GM18861 (cell line): ENCODE results near the gene ALCAM.
"Not testable (repeated sequence)": the region's sequence is repeated elsewhere in the genome, so short reads cannot be mapped to it uniquely, and the experiment has no call there.

Experiments
- ATAC-seq: cut with Tn5 transposase; IDR thresholded peaks from one replicate; pipeline ENCODE4 v1.9.1; 2021; ENCODE audit not compliant: unreplicated experiment

Gene ALCAM

GRCh38 chr3:105571005-105571404 is 204.3 kb downstream of the ALCAM start:
- no peak for ATAC-seq

DNA sequence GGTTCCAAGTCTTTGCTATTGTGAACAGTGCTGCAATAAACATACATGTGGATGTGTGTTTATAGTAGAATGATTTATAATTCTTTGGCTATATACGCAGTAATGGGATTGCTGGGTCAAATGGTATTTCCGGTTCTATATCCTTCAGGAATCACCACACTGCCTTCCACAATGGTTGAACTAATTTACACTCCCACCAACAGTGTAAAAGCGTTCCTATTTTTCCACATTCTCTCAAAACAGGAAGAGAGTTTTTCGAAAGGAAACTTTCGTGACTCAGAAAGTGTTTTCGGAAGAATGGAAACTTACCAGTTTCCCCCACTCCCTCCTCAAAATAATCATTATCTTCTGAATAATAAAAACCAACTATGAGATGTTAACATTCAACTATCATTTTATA is 205.8 kb downstream of the ALCAM start:
- no peak for ATAC-seq

DNA sequence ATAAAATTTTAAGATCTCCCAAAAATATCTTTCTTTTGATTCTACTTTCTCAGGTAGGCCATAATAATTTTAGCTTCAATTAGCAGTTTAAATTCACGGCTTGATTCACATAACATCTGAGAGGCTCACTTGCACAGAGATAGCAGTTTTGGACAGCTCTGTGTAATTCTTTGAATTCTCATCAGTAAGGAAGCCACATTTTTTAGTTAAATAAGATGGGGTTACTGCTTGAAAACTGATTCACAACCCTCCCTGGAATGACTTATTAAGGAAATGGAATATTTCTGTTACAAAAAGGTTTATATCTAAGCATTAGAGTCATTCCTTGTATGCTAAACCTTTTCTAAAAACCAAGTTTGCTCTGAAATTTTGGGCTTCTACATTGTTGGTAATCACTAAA is 212.7 kb downstream of the ALCAM start:
- no peak for ATAC-seq

- ATAC-seq: no peak
Measured at GRCh38 chr3:105580296-105580965, 213.7 kb downstream of the ALCAM start.

- no peak for ATAC-seq
Measured at GRCh38 chr3:105582015-105582414, 215.3 kb downstream of the ALCAM start.

DNA sequence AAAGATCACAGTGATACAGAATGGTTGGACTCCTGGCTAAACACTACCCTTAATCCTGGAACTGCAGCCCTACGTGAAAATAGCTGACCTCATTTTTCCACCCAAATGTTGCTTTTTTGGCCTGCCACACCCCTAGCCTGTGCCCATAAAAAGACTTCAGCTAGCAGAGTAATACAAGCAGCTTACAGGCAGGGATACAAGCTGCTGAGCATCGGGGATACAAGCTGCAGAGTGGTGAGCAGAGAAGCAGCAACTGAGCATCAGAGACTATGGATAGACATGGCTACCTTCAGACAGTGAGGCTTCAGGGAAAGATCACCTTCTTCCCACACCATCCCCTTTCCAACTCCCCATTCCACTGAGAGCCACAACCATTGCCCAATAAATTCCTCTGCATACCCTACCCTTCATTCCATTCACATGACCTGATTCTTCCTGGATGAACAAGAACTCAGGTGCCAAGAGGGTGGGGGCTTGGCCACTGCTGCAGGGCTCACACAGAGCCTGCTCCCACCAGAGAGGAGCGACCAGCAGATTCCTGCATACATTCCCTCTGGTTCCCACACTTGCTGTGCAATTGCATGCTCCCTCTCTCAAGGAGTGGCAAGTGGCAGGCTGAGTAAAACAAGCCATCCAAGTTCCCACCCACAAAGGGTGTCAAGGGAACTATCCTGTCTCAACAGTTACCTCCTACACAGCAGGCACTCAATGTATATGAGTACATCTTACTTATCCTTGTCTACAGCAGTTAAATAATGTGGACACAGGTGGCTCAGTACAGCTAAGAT is 217.5 kb downstream of the ALCAM start:
- ATAC-seq: no peak

DNA sequence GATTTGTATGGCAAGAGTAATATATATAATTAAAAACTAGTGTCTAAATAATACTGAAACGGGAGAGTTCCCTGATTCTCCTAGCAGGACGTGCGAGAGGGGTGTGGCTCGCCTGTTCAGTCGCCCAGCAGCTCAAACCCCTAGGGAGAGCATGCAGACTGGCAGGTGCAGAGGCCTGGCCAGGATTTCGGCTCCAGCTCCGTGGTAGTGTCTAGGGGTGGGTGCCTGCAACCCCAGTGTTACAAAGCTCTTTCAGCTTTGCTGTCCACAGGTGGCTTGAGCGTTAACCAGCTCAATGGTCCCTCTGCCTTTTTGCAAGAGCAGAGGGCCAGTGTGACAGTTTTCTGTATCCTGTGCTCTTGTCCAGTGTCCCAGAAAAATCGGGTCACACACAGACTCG is 226.6 kb downstream of the ALCAM start:
- ATAC-seq: no peak

- ATAC-seq: no peak
Measured at GRCh38 chr3:105594219-105594618, 227.5 kb downstream of the ALCAM start.

DNA sequence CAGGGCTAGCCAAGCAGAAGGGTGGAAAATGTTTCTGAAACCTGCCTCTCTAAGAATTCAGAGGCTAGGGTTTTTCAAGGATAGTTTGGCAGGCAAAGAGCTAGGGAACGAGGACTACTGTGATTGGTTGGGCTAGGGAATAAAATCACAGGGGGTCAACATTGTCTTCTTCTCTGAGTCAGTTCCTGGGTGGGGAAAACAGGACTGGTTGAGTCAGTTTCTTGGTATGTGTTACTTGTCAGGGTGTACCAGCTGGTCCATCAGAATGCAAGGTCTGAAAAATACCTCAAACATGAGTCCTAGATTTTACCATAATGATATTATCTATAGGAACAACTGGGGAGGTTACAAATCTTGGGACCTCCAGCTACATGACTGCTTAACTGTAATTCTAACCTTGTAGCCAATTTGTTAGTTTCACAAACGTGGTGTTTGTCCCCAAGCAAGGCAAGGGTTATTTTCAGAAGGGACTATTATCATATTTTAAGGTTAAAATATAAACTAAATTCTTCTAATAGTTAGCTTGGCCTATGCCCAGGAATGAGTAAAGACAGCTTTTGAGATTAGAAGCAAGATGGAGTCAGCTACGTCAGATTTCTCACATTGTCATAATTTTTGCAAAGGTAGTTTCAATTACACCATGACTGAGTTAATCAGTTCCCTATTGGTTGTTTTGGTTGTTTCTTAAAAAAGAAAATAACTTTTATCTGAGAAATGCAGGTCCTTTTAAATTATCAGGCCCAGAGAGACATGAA is 231.5 kb downstream of the ALCAM start:
- no peak for ATAC-seq

GRCh38 chr3:105599350-105599749 is 232.6 kb downstream of the ALCAM start:
- ATAC-seq: no peak

DNA sequence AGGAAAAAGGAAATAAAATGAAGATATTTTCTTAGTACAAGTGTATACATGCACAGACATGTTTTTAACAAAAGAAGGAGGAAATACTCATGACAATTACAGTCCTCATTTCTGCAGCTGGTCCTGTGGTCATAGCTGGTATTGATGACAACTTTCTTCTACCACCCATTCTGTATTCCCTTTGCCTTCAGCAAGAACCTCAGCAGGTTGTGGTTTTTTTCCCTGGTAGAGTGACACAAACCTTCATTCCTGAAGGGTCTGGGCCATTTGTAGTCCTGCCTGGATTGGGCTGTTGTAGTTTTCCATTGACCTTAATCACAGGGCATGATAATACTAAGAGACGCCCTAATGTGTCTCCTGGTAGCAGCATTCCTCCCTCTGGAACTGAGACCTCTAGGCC is 235.0 kb downstream of the ALCAM start:
- not testable (repeated sequence) for ATAC-seq

- not testable (repeated sequence) for ATAC-seq
Measured at GRCh38 chr3:105602286-105602685, 235.6 kb downstream of the ALCAM start.

GRCh38 chr3:105603516-105603915 is 236.8 kb downstream of the ALCAM start:
- ATAC-seq: not testable (repeated sequence)

DNA sequence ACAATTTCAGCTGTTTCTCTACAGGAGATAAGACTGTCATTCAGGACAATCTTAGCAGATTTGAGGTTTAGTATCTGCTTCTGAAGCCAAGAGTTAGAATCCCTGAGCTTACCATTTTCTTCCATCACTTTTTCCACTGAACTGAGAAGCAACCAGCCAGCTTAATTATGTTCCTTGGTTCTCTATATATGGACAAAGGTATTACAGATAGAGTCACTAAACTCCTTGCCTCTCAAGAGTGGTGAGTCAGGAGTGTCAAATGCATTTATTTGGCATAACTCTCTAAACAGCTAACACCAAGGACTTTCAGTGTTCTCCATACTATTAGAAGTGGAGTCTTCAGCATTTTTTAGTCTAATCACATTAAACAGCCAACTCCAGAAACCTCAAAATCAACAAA is 239.3 kb downstream of the ALCAM start:
- ATAC-seq: no peak

DNA sequence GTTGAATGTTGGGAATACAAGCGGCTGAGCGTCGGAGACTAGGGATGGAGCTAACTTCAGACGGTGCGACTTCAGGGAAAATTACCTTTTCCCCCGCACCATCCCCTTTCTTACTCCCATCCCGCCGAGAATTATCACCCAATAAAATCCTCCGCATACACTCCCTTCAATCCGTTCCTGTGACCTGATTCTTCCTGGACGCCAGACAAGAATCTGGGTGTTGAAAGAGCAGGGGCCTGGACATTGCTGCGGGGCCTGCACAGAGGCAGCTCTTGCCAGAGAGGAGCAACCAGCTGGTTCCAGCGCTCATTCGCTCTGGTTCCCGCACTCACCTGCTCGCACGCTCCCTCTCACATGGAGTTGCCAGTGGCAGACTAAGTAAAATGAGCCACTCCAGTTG is 241.9 kb downstream of the ALCAM start:
- ATAC-seq: no peak

DNA sequence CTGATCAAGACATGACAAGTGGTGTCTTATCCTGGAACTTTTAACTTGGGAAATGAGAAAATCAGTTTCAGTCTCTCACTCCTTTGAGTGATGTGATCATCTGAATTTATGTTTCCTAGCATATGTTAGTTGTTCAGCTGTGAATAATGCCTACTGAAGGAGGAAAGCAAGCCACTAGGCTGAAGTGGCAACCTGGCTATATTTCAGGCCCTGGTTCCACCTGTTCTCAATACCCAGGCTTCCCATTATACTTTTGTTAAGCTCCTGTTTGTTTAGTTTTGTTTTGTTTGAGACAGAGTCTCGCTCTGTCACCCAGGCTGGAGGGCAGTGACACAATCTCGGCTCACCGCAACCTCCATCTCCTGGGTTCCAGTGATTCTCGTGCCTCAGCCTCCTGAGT is 243.8 kb downstream of the ALCAM start:
- no peak for ATAC-seq

DNA sequence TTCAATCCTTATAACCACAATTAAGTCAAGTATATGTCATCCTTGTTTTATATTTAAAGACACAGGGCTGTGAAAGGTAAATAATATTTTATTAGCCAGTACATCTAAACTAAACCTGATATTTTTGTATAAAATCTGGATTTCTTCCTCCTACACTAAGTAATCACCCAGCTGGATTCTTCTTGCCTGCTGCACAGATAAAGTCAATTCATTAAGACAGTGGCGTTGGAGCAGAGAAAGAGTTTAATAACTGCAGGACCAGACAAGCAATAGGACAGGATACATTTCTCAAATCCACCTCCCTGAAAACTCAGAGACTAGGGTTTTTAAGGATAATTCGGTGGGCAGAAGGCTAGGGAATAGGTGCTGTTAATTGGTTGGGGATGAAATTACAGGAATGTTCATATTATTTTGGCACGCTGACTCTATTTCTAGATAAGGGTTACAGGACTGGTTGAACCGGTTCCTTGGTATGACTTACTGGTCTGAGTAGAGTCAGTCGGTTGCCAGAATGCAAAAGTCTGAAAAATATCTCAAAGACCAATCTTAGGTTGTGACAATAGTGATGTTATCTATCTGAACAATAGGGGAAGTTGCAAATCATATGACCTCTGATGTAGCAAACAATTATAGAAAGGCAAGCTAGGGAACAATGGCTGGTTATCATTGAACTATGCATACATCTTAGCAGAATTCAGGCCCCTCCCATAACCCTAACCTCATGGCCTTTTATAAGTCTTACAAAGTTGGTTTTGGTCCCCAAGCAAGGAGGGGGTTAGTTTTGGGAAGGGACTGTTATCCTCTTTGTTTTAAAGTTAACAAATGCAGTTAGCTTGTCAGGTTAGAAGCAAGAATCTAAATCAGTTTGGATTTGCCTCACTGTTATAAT is 244.8 kb downstream of the ALCAM start:
- ATAC-seq: no peak

- ATAC-seq: no peak
Measured at GRCh38 chr3:105613120-105613519, 246.4 kb downstream of the ALCAM start.

GRCh38 chr3:105614288-105615030 is 247.8 kb downstream of the ALCAM start:
- no peak for ATAC-seq

DNA sequence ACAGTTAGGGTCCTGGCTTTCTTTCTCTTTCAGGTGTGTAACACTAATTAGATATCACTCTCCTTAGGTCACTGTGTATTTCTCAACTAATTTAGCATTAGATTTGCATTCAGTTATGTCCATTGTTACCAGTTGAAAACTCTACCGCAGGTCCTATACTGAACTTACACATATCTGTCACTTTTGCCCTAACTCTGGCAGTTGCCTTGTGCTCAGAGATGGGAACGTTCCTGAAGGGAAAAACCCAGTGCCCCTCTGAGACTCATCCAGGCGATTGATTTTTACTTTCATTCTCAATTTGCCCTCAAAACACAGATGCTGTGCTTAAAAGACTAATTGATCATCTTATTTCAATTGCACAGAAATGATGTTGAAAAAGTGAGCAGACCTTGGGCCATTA is 249.1 kb downstream of the ALCAM start:
- ATAC-seq: no peak
